Right renal pelvis (tissue), 4 donors: Measurements from ENCODE around the gene USH2A. TPM values are rescaled to one million over a fixed set of nuclear protein-coding genes. Genes with fewer than 3 reads are reported as not detected.

ENCODE experiments used
- DNase-seq, 4 donors: peaks; one replicate each; pipeline ENCODE4 v3.0.0-alpha.2; 2013; ENCODE audit warnings: low read depth in 4 of 4, low spot score in 3 of 4, missing footprints in 1 of 4
- polyA plus RNA-seq, 4 donors: library from polyadenylated mRNA; unstranded; fragments of 120-200 nt; gene quantifications; one replicate each; pipeline ENCODE4 v1.2.1, GENCODE V29; 2013; ENCODE audit not compliant: insufficient read length in 4 of 4

Gene USH2A
- polyA plus RNA-seq, 4 donors: 0.21 to 0.52 (median 0.27) TPM

GRCh38 chr1:216210081-216210480 lies 213.2 kb downstream of the USH2A start:
- no peak for DNase-seq

GRCh38 chr1:216209125-216209524 lies 214.1 kb downstream of the USH2A start:
- DNase-seq: no peak

GRCh38 chr1:216207154-216207553 lies 216.1 kb downstream of the USH2A start:
- DNase-seq: no peak

- no peak for DNase-seq
Observed at GRCh38 chr1:216205176-216205575, 218.1 kb downstream of the USH2A start.

GRCh38 chr1:216201946-216202345 lies 221.3 kb downstream of the USH2A start:
- no peak for DNase-seq

GRCh38 chr1:216200941-216201340 lies 222.3 kb downstream of the USH2A start:
- no peak for DNase-seq

- no peak for DNase-seq
Observed at GRCh38 chr1:216194721-216195120, 228.5 kb downstream of the USH2A start.

- no peak for DNase-seq
Observed at GRCh38 chr1:216193839-216194443, 229.3 kb downstream of the USH2A start.

GRCh38 chr1:216190438-216190837 lies 232.8 kb downstream of the USH2A start:
- no peak for DNase-seq

GRCh38 chr1:216186816-216187215 lies 236.4 kb downstream of the USH2A start:
- DNase-seq: no peak

- DNase-seq: no peak
Observed at GRCh38 chr1:216186141-216186540, 237.1 kb downstream of the USH2A start.

- DNase-seq: no peak
Observed at GRCh38 chr1:216184126-216184680, 239.0 kb downstream of the USH2A start.

GRCh38 chr1:216183454-216183853 lies 239.8 kb downstream of the USH2A start:
- no peak for DNase-seq

GRCh38 chr1:216183007-216183406 lies 240.2 kb downstream of the USH2A start:
- DNase-seq: no peak

GRCh38 chr1:216181590-216181989 lies 241.7 kb downstream of the USH2A start:
- no peak for DNase-seq

- no peak for DNase-seq
Observed at GRCh38 chr1:216178281-216178680, 245.0 kb downstream of the USH2A start.

- DNase-seq: no peak
Observed at GRCh38 chr1:216176970-216177369, 246.3 kb downstream of the USH2A start.

- DNase-seq: no peak
Observed at GRCh38 chr1:216175714-216176113, 247.5 kb downstream of the USH2A start.

- DNase-seq: no peak
Observed at GRCh38 chr1:216173376-216173995, 249.8 kb downstream of the USH2A start.

GRCh38 chr1:216169351-216169750 lies 253.9 kb downstream of the USH2A start:
- DNase-seq: no peak

- no peak for DNase-seq
Observed at GRCh38 chr1:216168546-216168945, 254.7 kb downstream of the USH2A start.

- no peak for DNase-seq
Observed at GRCh38 chr1:216154063-216154462, 269.2 kb downstream of the USH2A start.
